ENCODE data around the gene UNC45B. TPM values are rescaled to one million over a fixed set of nuclear protein-coding genes. Genes with fewer than 3 reads are reported as not detected.

The UNC45B gene
- total and polyA plus RNA-seq, 2 donors (not counting 1 experiment from before 2014, with no cell fraction given) = not detected

GRCh38 chr17:35130392-35130791 lies 17.2 kb upstream of the UNC45B start:
- Mint-ChIP-seq H3K4me3 (no peak overlapping the region), H3K27ac (no peak overlapping the region), H3K27me3 (no peaks in the 10 kb centered on the region), H3K4me1 (no peaks in the 10 kb centered on the region), H3K9me3 (ENCODE audit: insufficient read depth) (no peaks in the 10 kb centered on the region)
- POLR2A ChIA-PET = no interaction called here
- Histone ChIP-seq H4K20me1 (ENCODE audit: control insufficient read depth, insufficient read depth, low read length, poor library complexity, severe bottlenecking) (no peaks in the 10 kb centered on the region), H3K36me3 (replicated peaks in 1 of 2; ENCODE audit: control extremely low read depth in 1 of 2, control insufficient read depth in 1 of 2, extremely low read depth in 1 of 2, insufficient read depth in 2 of 2, low read length in 1 of 2) (peaks cover 0 to 42% of the 10 kb centered on the region in 2 experiments), H3K4me2 (replicated peaks; ENCODE audit: low read depth, low read length, poor library complexity, severe bottlenecking) (no peak overlapping the region), H2AFZ (ENCODE audit: insufficient read depth, low read depth, low read length, poor library complexity, severe bottlenecking) (no peak overlapping the region), H3K9ac (ENCODE audit: low read length) (no peak overlapping the region), H3K4me1 (ENCODE audit: control insufficient read depth in 2 of 2, insufficient read depth in 2 of 2, low read length in 2 of 2) (no peaks in the 10 kb centered on the region), H3K79me2 (ENCODE audit: control insufficient read depth, insufficient read depth, low read length) (no peaks in the 10 kb centered on the region), H3K27me3 (replicated peaks in 1 of 4; ENCODE audit: control extremely low read depth in 1 of 4, control insufficient read depth in 3 of 4, insufficient read depth in 4 of 4, low read length in 3 of 4) (no peaks in the 10 kb centered on the region), H3K9me3 (ENCODE audit: control extremely low read depth in 1 of 3, control insufficient read depth in 2 of 3, insufficient read depth in 1 of 3, low read length in 2 of 3) (no peaks in the 10 kb centered on the region), H3K27ac (ENCODE audit: low read length in 2 of 2) (no peak overlapping the region), H3K4me3 (ENCODE audit: control extremely low read depth in 1 of 5, extremely low read depth in 1 of 5, insufficient read depth in 1 of 5, low read depth in 2 of 5, low read length in 4 of 5) (no peak overlapping the region)
- WGBS (ENCODE audit: insufficient coverage) = 97% methylated on average over 3 of the region's 3 CpGs
- DNase-seq = no peak
- TF ChIP-seq CTCF (IDR thresholded peaks at IDR 0.05) = no peak
- TF ChIP-seq EZH2 (IDR thresholded peaks at IDR 0.05; ENCODE audit: borderline replicate concordance, insufficient read depth, low read depth, low read length, poor library complexity, severe bottlenecking) = no peak
- ATAC-seq (ENCODE audit: low read depth) = no peak
- CTCF ChIA-PET = no interaction called here
- intact Hi-C loops (cut with micrococcal nuclease) = no loop called here

GRCh38 chr17:35132099-35132498 lies 15.5 kb upstream of the UNC45B start:
- Histone ChIP-seq H3K9me3 (ENCODE audit: control extremely low read depth in 1 of 3, control insufficient read depth in 2 of 3, insufficient read depth in 1 of 3, low read length in 2 of 3) (no peaks in the 10 kb centered on the region), H3K4me3 (ENCODE audit: control extremely low read depth in 1 of 5, extremely low read depth in 1 of 5, insufficient read depth in 1 of 5, low read depth in 2 of 5, low read length in 4 of 5) (no peak overlapping the region), H3K36me3 (replicated peaks in 1 of 2; ENCODE audit: control extremely low read depth in 1 of 2, control insufficient read depth in 1 of 2, extremely low read depth in 1 of 2, insufficient read depth in 2 of 2, low read length in 1 of 2) (peaks cover 0 to 57% of the 10 kb centered on the region in 2 experiments), H3K27ac (ENCODE audit: low read length in 2 of 2) (no peak overlapping the region), H4K20me1 (ENCODE audit: control insufficient read depth, insufficient read depth, low read length, poor library complexity, severe bottlenecking) (no peaks in the 10 kb centered on the region), H3K27me3 (replicated peaks in 1 of 4; ENCODE audit: control extremely low read depth in 1 of 4, control insufficient read depth in 3 of 4, insufficient read depth in 4 of 4, low read length in 3 of 4) (no peaks in the 10 kb centered on the region), H2AFZ (ENCODE audit: insufficient read depth, low read depth, low read length, poor library complexity, severe bottlenecking) (no peak overlapping the region), H3K79me2 (ENCODE audit: control insufficient read depth, insufficient read depth, low read length) (no peaks in the 10 kb centered on the region), H3K9ac (ENCODE audit: low read length) (no peak overlapping the region), H3K4me2 (replicated peaks; ENCODE audit: low read depth, low read length, poor library complexity, severe bottlenecking) (no peak overlapping the region), H3K4me1 (ENCODE audit: control insufficient read depth in 2 of 2, insufficient read depth in 2 of 2, low read length in 2 of 2) (no peaks in the 10 kb centered on the region)
- TF ChIP-seq CTCF (IDR thresholded peaks at IDR 0.05) (no peak), EZH2 (IDR thresholded peaks at IDR 0.05; ENCODE audit: borderline replicate concordance, insufficient read depth, low read depth, low read length, poor library complexity, severe bottlenecking) (no peak)
- ChIA-PET POLR2A (no interaction called here), CTCF (no interaction called here)
- no peak for DNase-seq
- H3K27me3 Mint-ChIP-seq = no peaks in the 10 kb centered on the region
- intact Hi-C loops (cut with micrococcal nuclease) = no loop called here
- 76% methylated on average over 10 of the region's 10 CpGs for WGBS (ENCODE audit: insufficient coverage)
- H3K27ac Mint-ChIP-seq = no peak overlapping the region
- no peaks in the 10 kb centered on the region for H3K9me3 Mint-ChIP-seq (ENCODE audit: insufficient read depth)
- ATAC-seq (ENCODE audit: low read depth) = no peak
- H3K4me1 Mint-ChIP-seq = no peaks in the 10 kb centered on the region
- no peak overlapping the region for H3K4me3 Mint-ChIP-seq

All from B cell (primary cell).